Measurements from ENCODE around the gene SCD5.

- TF ChIP-seq, protein P1, sequence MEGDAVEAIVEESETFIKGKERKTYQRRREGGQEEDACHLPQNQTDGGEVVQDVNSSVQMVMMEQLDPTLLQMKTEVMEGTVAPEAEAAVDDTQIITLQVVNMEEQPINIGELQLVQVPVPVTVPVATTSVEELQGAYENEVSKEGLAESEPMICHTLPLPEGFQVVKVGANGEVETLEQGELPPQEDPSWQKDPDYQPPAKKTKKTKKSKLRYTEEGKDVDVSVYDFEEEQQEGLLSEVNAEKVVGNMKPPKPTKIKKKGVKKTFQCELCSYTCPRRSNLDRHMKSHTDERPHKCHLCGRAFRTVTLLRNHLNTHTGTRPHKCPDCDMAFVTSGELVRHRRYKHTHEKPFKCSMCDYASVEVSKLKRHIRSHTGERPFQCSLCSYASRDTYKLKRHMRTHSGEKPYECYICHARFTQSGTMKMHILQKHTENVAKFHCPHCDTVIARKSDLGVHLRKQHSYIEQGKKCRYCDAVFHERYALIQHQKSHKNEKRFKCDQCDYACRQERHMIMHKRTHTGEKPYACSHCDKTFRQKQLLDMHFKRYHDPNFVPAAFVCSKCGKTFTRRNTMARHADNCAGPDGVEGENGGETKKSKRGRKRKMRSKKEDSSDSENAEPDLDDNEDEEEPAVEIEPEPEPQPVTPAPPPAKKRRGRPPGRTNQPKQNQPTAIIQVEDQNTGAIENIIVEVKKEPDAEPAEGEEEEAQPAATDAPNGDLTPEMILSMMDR (conservative IDR thresholded peaks at IDR 0.05 in 1 of 2, IDR thresholded peaks at IDR 0.05 in 1 of 2; ENCODE audit: extremely low read depth in 1 of 2, insufficient read depth in 1 of 2, low read depth in 1 of 2, low read length in 2 of 2), result no peak
- TF ChIP-seq EZH2 (IDR thresholded peaks at IDR 0.05; ENCODE audit: borderline replicate concordance, low read length), result no peak
Observed at GRCh38 chr4:82667761-82668480, 130.7 kb downstream of the SCD5 start.
